Measurements from ENCODE around the gene RGS7.

DNA sequence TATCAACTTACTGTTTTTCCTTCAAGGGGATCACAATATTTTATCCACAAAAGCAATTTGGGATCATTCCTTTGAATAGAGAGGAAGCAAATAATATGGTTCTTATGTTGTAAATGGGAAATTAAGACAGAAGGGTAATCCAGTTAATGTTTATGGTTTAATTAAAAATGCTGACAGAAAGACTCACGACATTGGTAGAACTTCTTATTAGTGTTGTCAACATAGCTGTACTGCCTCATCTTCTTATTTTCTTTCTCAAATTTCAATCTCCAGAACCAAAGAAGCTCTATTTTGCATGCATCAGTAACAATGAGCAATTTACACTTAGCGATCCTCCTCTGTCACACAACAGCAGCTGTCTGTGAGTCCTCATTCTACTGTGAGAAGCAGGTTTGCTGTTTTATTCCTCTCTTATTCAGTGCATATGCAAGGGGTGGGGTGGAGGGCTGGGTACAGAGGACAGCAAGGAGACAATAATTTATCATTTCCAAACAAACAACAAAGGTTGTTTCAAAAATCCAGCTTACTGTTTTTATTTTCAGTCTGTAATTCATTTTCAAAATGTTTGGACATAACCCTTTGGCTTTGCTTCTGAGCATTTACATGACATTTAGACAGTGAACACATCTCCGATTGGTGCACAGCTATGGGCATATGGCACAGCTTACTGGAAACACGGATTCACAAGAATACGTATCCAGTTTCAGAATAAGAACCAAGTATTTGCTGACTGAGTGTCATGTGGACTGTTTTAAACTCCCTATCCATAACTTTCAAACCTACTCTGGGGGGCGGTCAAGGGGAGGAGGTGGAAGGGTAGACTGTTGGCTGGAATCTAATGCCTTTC is 335.9 kb downstream of the RGS7 start:
- no peak for TF ChIP-seq CREB1 (IDR thresholded peaks at IDR 0.05; ENCODE audit: low read depth)
- no peak for TF ChIP-seq RFX5 (IDR thresholded peaks at IDR 0.05; ENCODE audit: low read depth, low read length)
- TF ChIP-seq BACH1 (IDR thresholded peaks at IDR 0.05; ENCODE audit: borderline replicate concordance), result no peak
- TF ChIP-seq JUND (IDR thresholded peaks at IDR 0.05; ENCODE audit: low read depth, low read length), result no peak
- TF ChIP-seq, protein P1, sequence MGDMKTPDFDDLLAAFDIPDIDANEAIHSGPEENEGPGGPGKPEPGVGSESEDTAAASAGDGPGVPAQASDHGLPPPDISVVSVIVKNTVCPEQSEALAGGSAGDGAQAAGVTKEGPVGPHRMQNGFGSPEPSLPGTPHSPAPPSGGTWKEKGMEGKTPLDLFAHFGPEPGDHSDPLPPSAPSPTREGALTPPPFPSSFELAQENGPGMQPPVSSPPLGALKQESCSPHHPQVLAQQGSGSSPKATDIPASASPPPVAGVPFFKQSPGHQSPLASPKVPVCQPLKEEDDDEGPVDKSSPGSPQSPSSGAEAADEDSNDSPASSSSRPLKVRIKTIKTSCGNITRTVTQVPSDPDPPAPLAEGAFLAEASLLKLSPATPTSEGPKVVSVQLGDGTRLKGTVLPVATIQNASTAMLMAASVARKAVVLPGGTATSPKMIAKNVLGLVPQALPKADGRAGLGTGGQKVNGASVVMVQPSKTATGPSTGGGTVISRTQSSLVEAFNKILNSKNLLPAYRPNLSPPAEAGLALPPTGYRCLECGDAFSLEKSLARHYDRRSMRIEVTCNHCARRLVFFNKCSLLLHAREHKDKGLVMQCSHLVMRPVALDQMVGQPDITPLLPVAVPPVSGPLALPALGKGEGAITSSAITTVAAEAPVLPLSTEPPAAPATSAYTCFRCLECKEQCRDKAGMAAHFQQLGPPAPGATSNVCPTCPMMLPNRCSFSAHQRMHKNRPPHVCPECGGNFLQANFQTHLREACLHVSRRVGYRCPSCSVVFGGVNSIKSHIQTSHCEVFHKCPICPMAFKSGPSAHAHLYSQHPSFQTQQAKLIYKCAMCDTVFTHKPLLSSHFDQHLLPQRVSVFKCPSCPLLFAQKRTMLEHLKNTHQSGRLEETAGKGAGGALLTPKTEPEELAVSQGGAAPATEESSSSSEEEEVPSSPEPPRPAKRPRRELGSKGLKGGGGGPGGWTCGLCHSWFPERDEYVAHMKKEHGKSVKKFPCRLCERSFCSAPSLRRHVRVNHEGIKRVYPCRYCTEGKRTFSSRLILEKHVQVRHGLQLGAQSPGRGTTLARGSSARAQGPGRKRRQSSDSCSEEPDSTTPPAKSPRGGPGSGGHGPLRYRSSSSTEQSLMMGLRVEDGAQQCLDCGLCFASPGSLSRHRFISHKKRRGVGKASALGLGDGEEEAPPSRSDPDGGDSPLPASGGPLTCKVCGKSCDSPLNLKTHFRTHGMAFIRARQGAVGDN (IDR thresholded peaks at IDR 0.05), result no peak
- no peak for TF ChIP-seq SMARCA5 (IDR thresholded peaks at IDR 0.05)
- TF ChIP-seq NR2C2 (IDR thresholded peaks at IDR 0.05; ENCODE audit: borderline replicate concordance, control insufficient read depth, insufficient read length, low read depth), result no peak
- TF ChIP-seq, protein P2, sequence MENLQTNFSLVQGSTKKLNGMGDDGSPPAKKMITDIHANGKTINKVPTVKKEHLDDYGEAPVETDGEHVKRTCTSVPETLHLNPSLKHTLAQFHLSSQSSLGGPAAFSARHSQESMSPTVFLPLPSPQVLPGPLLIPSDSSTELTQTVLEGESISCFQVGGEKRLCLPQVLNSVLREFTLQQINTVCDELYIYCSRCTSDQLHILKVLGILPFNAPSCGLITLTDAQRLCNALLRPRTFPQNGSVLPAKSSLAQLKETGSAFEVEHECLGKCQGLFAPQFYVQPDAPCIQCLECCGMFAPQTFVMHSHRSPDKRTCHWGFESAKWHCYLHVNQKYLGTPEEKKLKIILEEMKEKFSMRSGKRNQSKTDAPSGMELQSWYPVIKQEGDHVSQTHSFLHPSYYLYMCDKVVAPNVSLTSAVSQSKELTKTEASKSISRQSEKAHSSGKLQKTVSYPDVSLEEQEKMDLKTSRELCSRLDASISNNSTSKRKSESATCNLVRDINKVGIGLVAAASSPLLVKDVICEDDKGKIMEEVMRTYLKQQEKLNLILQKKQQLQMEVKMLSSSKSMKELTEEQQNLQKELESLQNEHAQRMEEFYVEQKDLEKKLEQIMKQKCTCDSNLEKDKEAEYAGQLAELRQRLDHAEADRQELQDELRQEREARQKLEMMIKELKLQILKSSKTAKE (IDR thresholded peaks at IDR 0.05; ENCODE audit: low read depth, poor library complexity, severe bottlenecking), result no peak
- TF ChIP-seq NRF1 (conservative IDR thresholded peaks at IDR 0.05; ENCODE audit: low read depth, low read length), result no peak
- TF ChIP-seq CREM (IDR thresholded peaks at IDR 0.05; ENCODE audit: low read depth), result no peak
- no peak for TF ChIP-seq ZBTB33 (IDR thresholded peaks at IDR 0.05)

Measured in GM12878 (cell line).